GM12878 (cell line): Measurements from ENCODE around the gene SPTAN1.

Experiments
- BACH1 ChIP-seq: fragments of 450-650 bp; IDR thresholded peaks from 2 replicates; pipeline ENCODE4 v1.6.1; 2017; ENCODE audit warnings: mild to moderate bottlenecking, borderline replicate concordance
- CBX3 ChIP-seq: fragments of 200-600 bp; sonication (generic); IDR thresholded peaks from 2 replicates; pipeline ENCODE4 v1.6.1; 2016; ENCODE audit warnings: low read depth, borderline replicate concordance
- GABPA ChIP-seq: IDR thresholded peaks from 2 replicates; pipeline ENCODE4 v1.6.1; 2014; ENCODE audit warnings: antibody characterized with exemption, low read depth, mild to moderate bottlenecking, inconsistent platforms
- NBN ChIP-seq: fragments of 450-650 bp; IDR thresholded peaks from 2 replicates; pipeline ENCODE4 v1.6.1; 2016
- NFYA ChIP-seq: IDR thresholded peaks from 2 replicates; pipeline ENCODE4 v1.6.1; 2011; ENCODE audit warnings: low read depth, mild to moderate bottlenecking, low read length, improper control_type of control experiment, borderline replicate concordance
- NR2F1 ChIP-seq: fragments of 450-650 bp; conservative IDR thresholded peaks from 2 replicates; pipeline ENCODE4 v1.6.1; 2017; ENCODE audit warnings: mild to moderate bottlenecking
- RAD21 ChIP-seq: IDR thresholded peaks from 2 replicates; pipeline ENCODE4 v1.6.1; 2011; ENCODE audit warnings: mild to moderate bottlenecking, low read depth, low read length, moderate library complexity; ENCODE audit not compliant: insufficient read depth
- RB1 ChIP-seq: fragments of 450-650 bp; formaldehyde crosslinking; IDR thresholded peaks from 2 replicates; pipeline ENCODE4 v1.6.1; 2017; ENCODE audit warnings: mild to moderate bottlenecking, borderline replicate concordance
- SP1 ChIP-seq: IDR thresholded peaks from one replicate; pipeline ENCODE4 v1.6.1; 2011; ENCODE audit warnings: low read depth, low read length
- ZNF24 ChIP-seq: fragments of 450-650 bp; IDR thresholded peaks from 2 replicates; pipeline ENCODE4 v1.6.1; 2017; ENCODE audit warnings: antibody characterized with exemption, mild to moderate bottlenecking
- TF ChIP-seq, protein P1 (sequence below), 3 experiments: IDR thresholded peaks in 2 of 3; conservative IDR thresholded peaks in 1 of 3; 2 replicates each; pipeline ENCODE4 v1.5.1; 2011; ENCODE audit warnings: low read depth in 3 of 3, low read length in 3 of 3, mild to moderate bottlenecking in 3 of 3, control low read depth in 2 of 3, moderate library complexity in 2 of 3, inconsistent platforms in 1 of 3, mixed read lengths in 1 of 3; ENCODE audit not compliant: control insufficient read depth in 2 of 3, insufficient read depth in 1 of 3; ENCODE audit errors: extremely low read depth in 1 of 3
- TF ChIP-seq, protein P2 (sequence below): IDR thresholded peaks from 2 replicates; pipeline ENCODE4 v1.6.1; 2012; ENCODE audit warnings: low read depth, low read length, improper control_type of control experiment

DNA sequence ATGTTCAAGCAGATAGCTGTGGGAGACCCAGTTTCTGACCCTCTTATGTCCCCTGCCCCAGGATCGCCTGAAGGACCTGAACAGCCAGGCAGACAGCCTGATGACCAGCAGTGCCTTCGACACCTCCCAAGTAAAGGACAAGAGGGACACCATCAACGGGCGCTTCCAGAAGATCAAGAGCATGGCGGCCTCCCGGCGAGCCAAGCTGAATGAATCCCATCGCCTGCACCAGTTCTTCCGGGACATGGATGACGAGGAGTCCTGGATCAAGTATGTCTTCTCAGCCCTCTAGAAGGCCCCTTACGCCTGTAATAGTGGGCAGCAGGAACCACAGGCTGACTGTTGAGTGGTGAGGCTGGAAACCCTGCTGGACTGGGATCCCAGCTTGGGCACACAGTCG is 63.2 kb downstream of the SPTAN1 start:
- no peak for TF ChIP-seq CBX3
- TF ChIP-seq, protein P1, sequence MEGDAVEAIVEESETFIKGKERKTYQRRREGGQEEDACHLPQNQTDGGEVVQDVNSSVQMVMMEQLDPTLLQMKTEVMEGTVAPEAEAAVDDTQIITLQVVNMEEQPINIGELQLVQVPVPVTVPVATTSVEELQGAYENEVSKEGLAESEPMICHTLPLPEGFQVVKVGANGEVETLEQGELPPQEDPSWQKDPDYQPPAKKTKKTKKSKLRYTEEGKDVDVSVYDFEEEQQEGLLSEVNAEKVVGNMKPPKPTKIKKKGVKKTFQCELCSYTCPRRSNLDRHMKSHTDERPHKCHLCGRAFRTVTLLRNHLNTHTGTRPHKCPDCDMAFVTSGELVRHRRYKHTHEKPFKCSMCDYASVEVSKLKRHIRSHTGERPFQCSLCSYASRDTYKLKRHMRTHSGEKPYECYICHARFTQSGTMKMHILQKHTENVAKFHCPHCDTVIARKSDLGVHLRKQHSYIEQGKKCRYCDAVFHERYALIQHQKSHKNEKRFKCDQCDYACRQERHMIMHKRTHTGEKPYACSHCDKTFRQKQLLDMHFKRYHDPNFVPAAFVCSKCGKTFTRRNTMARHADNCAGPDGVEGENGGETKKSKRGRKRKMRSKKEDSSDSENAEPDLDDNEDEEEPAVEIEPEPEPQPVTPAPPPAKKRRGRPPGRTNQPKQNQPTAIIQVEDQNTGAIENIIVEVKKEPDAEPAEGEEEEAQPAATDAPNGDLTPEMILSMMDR (IDR thresholded peaks at IDR 0.05 in 2 of 3, conservative IDR thresholded peaks at IDR 0.05 in 1 of 3; ENCODE audit: control insufficient read depth in 2 of 3, extremely low read depth in 1 of 3, insufficient read depth in 1 of 3, low read depth in 3 of 3, low read length in 3 of 3), result no peak
- TF ChIP-seq NR2F1, result no peak
- no peak for TF ChIP-seq GABPA
- no peak for TF ChIP-seq RB1
- no peak for TF ChIP-seq SP1
- TF ChIP-seq, protein P2, sequence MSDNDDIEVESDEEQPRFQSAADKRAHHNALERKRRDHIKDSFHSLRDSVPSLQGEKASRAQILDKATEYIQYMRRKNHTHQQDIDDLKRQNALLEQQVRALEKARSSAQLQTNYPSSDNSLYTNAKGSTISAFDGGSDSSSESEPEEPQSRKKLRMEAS, result no peak
- TF ChIP-seq ZNF24, result no peak
- no peak for TF ChIP-seq NFYA
- no peak for TF ChIP-seq RAD21
- TF ChIP-seq BACH1, result no peak
- no peak for TF ChIP-seq NBN
